Cerebellar nuclear complex (tissue), 1 donor: Measurements from ENCODE around the gene C6orf118.

Experiments
- DNase-seq, 2 experiments: peaks; one replicate each; lab custom pipeline; 2025; lab: John Stamatoyannopoulos, UW

C6orf118 gene

DNA sequence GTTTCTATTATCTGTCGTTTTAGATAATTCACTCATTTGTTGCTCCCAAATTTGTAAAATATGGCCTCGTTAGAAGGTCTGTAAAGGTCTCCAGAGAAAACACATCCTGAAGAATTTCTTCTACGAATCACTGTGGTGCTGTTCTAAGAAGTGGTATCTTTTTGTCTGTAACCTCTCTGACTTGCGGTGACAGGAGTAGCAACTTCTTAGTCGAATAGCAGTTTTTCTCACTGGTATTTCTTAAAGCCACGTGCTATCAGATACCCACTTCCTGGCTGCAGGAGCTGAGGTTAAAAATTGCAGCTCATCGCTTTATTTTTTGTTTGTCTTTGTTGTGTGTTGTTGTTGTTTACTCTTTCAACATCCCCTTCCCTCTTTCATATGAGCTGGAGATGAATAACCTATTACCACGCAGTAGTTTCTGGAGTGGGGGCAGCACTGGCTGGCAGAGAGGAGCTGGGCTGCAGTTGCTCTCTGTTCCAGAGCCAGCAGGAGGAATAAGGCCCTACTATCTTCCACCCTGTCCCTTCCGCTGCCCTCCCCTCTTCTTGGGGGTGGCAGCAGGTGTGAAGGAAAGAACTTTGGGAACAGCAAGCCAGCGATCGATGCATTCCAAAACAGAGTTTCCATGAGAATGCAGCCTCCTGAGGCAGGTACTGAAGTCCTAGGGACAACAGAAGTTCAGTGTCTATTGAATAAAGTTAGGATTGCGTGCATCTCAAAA lies 64.7 kb downstream of the C6orf118 start:
- DNase-seq = no peak

DNA sequence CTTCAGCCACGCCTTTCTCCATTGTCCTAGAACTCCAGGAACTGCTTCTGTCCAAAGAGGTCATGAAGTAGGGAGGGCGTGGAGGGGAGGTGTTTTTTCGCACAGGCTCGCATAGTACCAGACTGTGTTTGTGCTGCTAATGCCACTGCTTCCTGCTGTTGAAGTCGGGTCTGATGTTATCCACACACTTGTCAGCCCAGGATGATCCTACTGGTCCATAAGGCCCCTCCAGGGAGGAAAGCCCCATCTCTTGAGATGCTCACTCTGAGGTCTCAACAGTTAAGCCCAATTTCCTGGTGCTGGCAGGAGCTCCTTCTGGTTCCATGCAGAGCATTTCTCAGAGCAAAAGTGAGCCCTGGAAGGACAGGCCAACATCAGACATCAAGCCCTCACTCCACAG lies 65.6 kb downstream of the C6orf118 start:
- DNase-seq = no peak

- DNase-seq = no peak
Observed at GRCh38 chr6:165236326-165236725, 73.1 kb downstream of the C6orf118 start.

- DNase-seq = no peak
Observed at GRCh38 chr6:165232731-165233488, 76.5 kb downstream of the C6orf118 start.

DNA sequence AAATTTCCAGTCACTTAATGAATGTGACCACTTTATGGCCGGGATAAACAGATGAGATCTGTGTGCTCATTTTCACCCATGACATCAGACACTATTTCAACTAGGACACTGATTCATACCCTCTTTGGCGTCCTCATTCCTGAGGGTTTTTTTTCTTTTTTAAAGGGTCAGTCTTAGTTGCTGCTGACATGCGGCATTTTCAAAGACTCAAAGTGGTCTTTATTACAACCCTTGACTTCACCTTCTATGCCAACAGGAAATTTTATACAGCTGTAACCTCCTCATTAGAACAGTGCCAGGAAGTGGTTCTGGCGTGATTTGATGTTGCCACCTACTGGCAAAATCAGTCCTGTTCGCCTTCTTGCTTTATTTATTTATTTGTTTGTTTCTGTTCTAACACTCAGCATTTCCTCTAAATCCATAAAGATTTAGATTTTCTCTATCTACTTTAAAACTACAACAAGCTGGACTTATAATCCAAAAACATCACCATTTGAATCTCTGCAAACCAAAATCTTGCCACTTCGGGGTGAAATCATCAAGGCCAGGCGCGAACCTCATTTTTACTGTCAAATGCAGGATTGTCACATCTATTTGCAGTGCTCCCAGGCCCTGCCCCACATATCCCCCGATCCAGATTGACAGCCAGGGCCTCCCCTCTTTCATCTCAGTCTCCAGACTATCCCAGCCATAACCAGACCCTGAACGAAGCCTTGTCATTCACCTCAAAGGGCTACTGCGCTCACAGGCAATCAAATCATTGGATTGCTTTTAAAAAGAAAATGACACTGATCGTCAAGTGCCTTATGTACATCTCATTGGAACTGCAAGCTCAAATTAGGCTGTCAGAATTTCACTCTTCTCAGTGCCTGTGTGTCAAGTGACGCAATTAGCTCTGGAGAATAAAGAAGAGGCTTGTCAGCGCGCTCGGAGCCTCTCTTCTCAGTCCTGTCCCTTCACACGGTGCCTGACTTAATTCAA lies 77.5 kb downstream of the C6orf118 start:
- DNase-seq = peak in 1 of 2 experiments; percentile 75

- DNase-seq = peak; percentile 52 to 84
Observed at GRCh38 chr6:165231177-165231576, 78.2 kb downstream of the C6orf118 start.
